ENCODE measurements around the gene GASK1A. TPM values are rescaled to one million over a fixed set of nuclear protein-coding genes. Genes with fewer than 3 reads are reported as not detected.

Gene GASK1A
- total RNA-seq, 1 donor from 2014 or later = not detected

DNA sequence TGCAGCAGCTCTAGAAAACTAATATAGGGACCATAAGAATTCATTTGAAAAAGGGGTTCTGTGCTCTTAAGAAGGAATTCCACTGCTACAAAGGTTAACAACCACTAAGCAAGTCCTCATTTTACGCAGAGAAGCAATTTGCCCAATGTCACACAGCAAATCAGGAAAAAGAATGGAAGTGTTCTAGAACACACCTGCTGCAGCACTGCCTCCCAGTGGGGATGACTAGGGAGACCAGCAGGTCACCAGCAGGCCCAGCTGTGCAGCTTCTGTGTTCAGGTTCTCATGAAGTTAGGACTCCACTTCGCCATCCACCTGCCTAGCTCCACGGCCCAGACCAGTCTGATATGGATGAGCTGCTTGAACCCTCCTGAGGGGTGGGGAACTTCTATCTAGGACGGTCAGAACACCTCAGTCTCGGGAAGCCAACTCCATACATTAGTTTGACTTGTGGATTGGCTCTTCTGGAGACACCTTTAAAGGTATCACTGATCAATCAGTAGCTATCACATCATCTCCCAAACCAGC, 108.2 kb downstream of the GASK1A start:
- intact Hi-C loops (cut with micrococcal nuclease) = no loop called here
- no peak for ATAC-seq (ENCODE audit: low read depth)
- Mint-ChIP-seq H3K9me3 (no peaks in the 10 kb centered on the region), H3K27ac (no peak overlapping the region), H3K4me1 (no peaks in the 10 kb centered on the region), H3K27me3 (no peaks in the 10 kb centered on the region), H3K4me3 (no peak overlapping the region), H3K36me3 (ENCODE audit: low read depth) (peaks cover 6% of the 10 kb centered on the region)
- no peak for TF ChIP-seq CTCF (IDR thresholded peaks at IDR 0.05)
- POLR2A ChIA-PET = no interaction called here
- no peak for DNase-seq
- CTCF ChIA-PET = no interaction called here

DNA sequence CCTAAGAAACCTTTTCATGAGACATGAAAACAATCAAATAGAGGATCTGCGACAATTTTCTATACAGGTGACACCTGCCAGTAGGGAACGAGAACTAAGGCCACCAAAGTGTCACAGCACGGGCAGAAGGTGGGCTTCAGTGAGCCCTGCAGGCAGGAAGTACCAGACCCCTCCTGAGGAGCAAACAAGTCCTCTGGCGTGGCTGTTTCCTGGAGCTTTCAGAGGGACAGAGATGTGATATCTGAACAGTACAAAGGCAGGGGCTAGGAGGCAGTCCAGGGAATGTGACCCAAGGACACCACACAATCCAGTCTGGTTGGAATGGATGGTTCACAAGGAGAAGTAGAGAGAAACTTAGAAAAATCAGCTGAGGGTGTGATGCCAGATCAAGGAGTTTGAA, 110.0 kb downstream of the GASK1A start:
- POLR2A ChIA-PET = no interaction called here
- Mint-ChIP-seq H3K4me1 (no peaks in the 10 kb centered on the region), H3K4me3 (no peak overlapping the region), H3K36me3 (ENCODE audit: low read depth) (no peaks in the 10 kb centered on the region), H3K27me3 (no peaks in the 10 kb centered on the region), H3K9me3 (no peaks in the 10 kb centered on the region), H3K27ac (no peak overlapping the region)
- CTCF ChIA-PET = no interaction called here
- no peak for DNase-seq
- intact Hi-C loops (cut with micrococcal nuclease) = no loop called here
- no peak for ATAC-seq (ENCODE audit: low read depth)
- TF ChIP-seq CTCF (IDR thresholded peaks at IDR 0.05) = no peak

DNA sequence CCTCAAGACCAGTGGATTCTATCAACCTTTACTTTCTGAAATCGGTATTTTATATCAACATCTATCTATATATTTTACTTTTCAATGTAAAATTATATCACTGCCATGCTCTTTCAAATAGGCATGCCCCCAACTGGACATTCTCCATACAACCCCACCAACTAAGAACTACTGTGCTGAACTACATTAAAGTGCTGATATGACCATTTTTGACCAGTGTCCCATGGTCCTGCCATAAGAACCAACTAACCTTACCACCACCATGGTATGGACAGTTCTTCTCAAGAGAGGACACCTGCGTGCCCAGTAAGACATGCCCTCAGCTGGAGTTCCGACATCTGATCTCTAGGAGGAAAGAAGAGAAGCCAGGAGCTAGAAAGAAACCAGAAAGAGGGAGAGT, 111.1 kb downstream of the GASK1A start:
- intact Hi-C loops (cut with micrococcal nuclease) = no loop called here
- Mint-ChIP-seq H3K4me1 (no peaks in the 10 kb centered on the region), H3K27ac (no peak overlapping the region), H3K4me3 (no peak overlapping the region), H3K36me3 (ENCODE audit: low read depth) (no peaks in the 10 kb centered on the region), H3K27me3 (no peaks in the 10 kb centered on the region), H3K9me3 (no peaks in the 10 kb centered on the region)
- ATAC-seq (ENCODE audit: low read depth) = no peak
- POLR2A ChIA-PET = no interaction called here
- CTCF ChIA-PET = no interaction called here
- no peak for DNase-seq
- TF ChIP-seq CTCF (IDR thresholded peaks at IDR 0.05) = no peak

GRCh38 chr3:43091481-43091880, 112.4 kb downstream of the GASK1A start:
- ChIA-PET POLR2A (no interaction called here), CTCF (no interaction called here)

GRCh38 chr3:43093006-43093405, 113.9 kb downstream of the GASK1A start:
- no peaks in the 10 kb centered on the region for H3K27me3 Mint-ChIP-seq
- ChIA-PET POLR2A (no interaction called here), CTCF (no interaction called here)
- TF ChIP-seq CTCF (IDR thresholded peaks at IDR 0.05) = no peak
- H3K27ac Mint-ChIP-seq = no peak overlapping the region
- H3K4me1 Mint-ChIP-seq = no peaks in the 10 kb centered on the region
- no peaks in the 10 kb centered on the region for H3K9me3 Mint-ChIP-seq
- ATAC-seq (ENCODE audit: low read depth) = no peak
- no peaks in the 10 kb centered on the region for H3K36me3 Mint-ChIP-seq (ENCODE audit: low read depth)
- H3K4me3 Mint-ChIP-seq = no peak overlapping the region
- intact Hi-C loops (cut with micrococcal nuclease) = no loop called here
- no peak for DNase-seq

More at GRCh38 chr3:43091481-43091880, 112.4 kb downstream of the GASK1A start:
- no peak for TF ChIP-seq CTCF (IDR thresholded peaks at IDR 0.05)
- Mint-ChIP-seq H3K27me3 (no peaks in the 10 kb centered on the region), H3K9me3 (no peaks in the 10 kb centered on the region), H3K27ac (no peak overlapping the region), H3K4me1 (no peaks in the 10 kb centered on the region), H3K36me3 (ENCODE audit: low read depth) (no peaks in the 10 kb centered on the region), H3K4me3 (no peak overlapping the region)
- DNase-seq = no peak
- intact Hi-C loops (cut with micrococcal nuclease) = no loop called here
- no peak for ATAC-seq (ENCODE audit: low read depth)
